Keratinocyte (primary cell): ENCODE measurements around the gene AIFM2. TPM values are rescaled to one million over a fixed set of nuclear protein-coding genes. Genes with fewer than 3 reads are reported as not detected.

Experiments used
- DNase-seq: peaks from one replicate; pipeline ENCODE4 v3.0.0-alpha.2; 2011; ENCODE audit warnings: low read depth, missing footprints, low spot score
- FAIRE-seq: peaks from 2 replicates; lab custom pipeline; 2011; peaks lifted over from hg19 to GRCh38; lab: Jason Lieb, UNC
- H2AFZ ChIP-seq: 2 replicates; pipeline ENCODE4 v1.6.0; 2012; ENCODE audit warnings: low read length, control low read depth, inconsistent platforms; ENCODE audit not compliant: control insufficient read depth
- H3K27ac ChIP-seq: 2 replicates; pipeline ENCODE4 v1.5.1; 2011; ENCODE audit warnings: low read length; ENCODE audit not compliant: control insufficient read depth, insufficient read depth
- H3K27me3 ChIP-seq: 3 replicates; pipeline ENCODE4 v1.6.0; 2011; ENCODE audit warnings: low read length; ENCODE audit not compliant: control insufficient read depth, insufficient read depth; ENCODE audit errors: extremely low read depth
- H3K36me3 ChIP-seq, 2 experiments: 2 replicates in 1 of 2; 3 replicates in 1 of 2; pipeline ENCODE4 v1.5.1; 2011; ENCODE audit warnings: low read length in 2 of 2, mild to moderate bottlenecking in 1 of 2; ENCODE audit not compliant: control insufficient read depth in 2 of 2, insufficient read depth in 2 of 2; ENCODE audit errors: extremely low read depth in 1 of 2
- H3K4me1 ChIP-seq: 3 replicates; pipeline ENCODE4 v1.5.1; 2011; ENCODE audit warnings: low read length; ENCODE audit not compliant: control insufficient read depth, insufficient read depth; ENCODE audit errors: extremely low read depth
- H3K4me2 ChIP-seq: 3 replicates; pipeline ENCODE4 v1.6.0; 2011; ENCODE audit warnings: low read depth, low read length; ENCODE audit not compliant: control insufficient read depth, insufficient read depth; ENCODE audit errors: extremely low read depth
- H3K4me3 ChIP-seq, 3 experiments: fragments of 200-600 bp in 1 of 3; sonication (generic) in 1 of 3; 2 replicates in 2 of 3; 3 replicates in 1 of 3; pipeline ENCODE4 v1.5.1; 2011 to 2016; ENCODE audit warnings: low read length in 3 of 3, mild to moderate bottlenecking in 3 of 3, control low read depth in 2 of 3, inconsistent platforms in 1 of 3, low read depth in 1 of 3, mixed read lengths in 1 of 3, mixed run types in 1 of 3, moderate library complexity in 1 of 3; ENCODE audit not compliant: control insufficient read depth in 2 of 3, insufficient read depth in 2 of 3; ENCODE audit errors: extremely low read depth in 1 of 3
- H3K79me2 ChIP-seq: 2 replicates; pipeline ENCODE4 v1.6.0; 2012; ENCODE audit warnings: low read length; ENCODE audit not compliant: control insufficient read depth, insufficient read depth
- H3K9ac ChIP-seq: 3 replicates; pipeline ENCODE4 v1.6.0; 2011; ENCODE audit warnings: low read length; ENCODE audit not compliant: control insufficient read depth, insufficient read depth; ENCODE audit errors: extremely low read depth
- H3K9me1 ChIP-seq: 3 replicates; pipeline ENCODE4 v1.6.0; 2011; ENCODE audit warnings: low read length; ENCODE audit not compliant: control insufficient read depth, insufficient read depth; ENCODE audit errors: extremely low read depth
- H3K9me3 ChIP-seq: 2 replicates; pipeline ENCODE4 v1.5.1; 2012; ENCODE audit warnings: low read depth, low read length; ENCODE audit not compliant: control insufficient read depth
- H4K20me1 ChIP-seq: 3 replicates; pipeline ENCODE4 v1.6.0; 2011; ENCODE audit warnings: low read length; ENCODE audit not compliant: control insufficient read depth, insufficient read depth; ENCODE audit errors: extremely low read depth
- EZH2 ChIP-seq: IDR thresholded peaks from one replicate; pipeline ENCODE4 v1.6.1; 2012; ENCODE audit warnings: inconsistent platforms, mild to moderate bottlenecking, low read length, moderate library complexity
- dilution Hi-C: fragments of 300-500 bp; cut with MboI; formaldehyde crosslinking; loops from one replicate; pipeline ENCODE4 v1.7.0; 2020; ENCODE audit warnings: low sequenced_read_pairs; ENCODE audit not compliant: extremely low pct_ligation_motif_present
- polyA plus RNA-seq, 5 experiments: library from polyadenylated mRNA; depleted of rRNA in 3 of 5; stranded (reverse) in 3 of 5; stranded (forward) in 1 of 5; unstranded in 1 of 5; fragments of >200 nt; gene quantifications; 1 replicate in 1 of 5; 2 replicates in 3 of 5; 3 replicates in 1 of 5; pipeline versions ENCODE4 v1.2.1 to v1.2.3, GENCODE V29; 2011 to 2012; ENCODE audit warnings: missing spikeins in 2 of 5, low read depth in 1 of 5, low replicate concordance in 1 of 5
- TF ChIP-seq, protein P1 (sequence below), 3 experiments: IDR thresholded peaks in 1 of 3; conservative IDR thresholded peaks in 1 of 3; optimal IDR thresholded peaks in 1 of 3; 2 replicates in 2 of 3; 3 replicates in 1 of 3; pipeline versions ENCODE3 to v1.5.1; 2011; ENCODE audit warnings: low read length in 3 of 3, mild to moderate bottlenecking in 3 of 3, moderate library complexity in 2 of 3, control low read depth in 1 of 3, inconsistent platforms in 1 of 3; ENCODE audit not compliant: insufficient read depth in 2 of 3; ENCODE audit errors: extremely low read depth in 1 of 3

Gene AIFM2
- polyA plus RNA-seq, 1 donor (not counting 4 experiments of a cell fraction or from before 2014, with no cell fraction given): 1.8 TPM

DNA sequence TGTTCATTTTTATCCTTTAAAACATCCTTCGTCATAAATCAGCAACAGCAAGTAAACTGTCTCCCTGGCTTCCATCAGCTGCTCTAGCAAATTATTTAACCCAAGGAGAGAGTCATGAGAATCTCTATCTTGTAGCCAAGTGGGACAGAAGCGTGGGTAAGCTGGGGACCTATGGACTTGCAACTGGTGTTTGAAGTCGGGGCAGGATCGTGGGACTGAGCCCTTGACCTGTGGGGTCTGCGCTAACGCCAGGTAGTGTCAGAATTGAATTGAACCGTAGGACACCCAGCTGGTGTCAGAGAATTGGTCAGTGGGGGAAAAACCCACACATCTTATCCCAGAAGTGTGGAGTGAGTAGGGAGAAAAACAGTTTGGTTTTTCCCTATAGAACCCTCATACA, 13.4 kb downstream of the AIFM2 start:
- H2AFZ ChIP-seq: no peak overlapping the region
- no peaks in the 10 kb centered on the region for H3K9me3 ChIP-seq
- no peak overlapping the region for H3K4me3 ChIP-seq
- H3K9ac ChIP-seq: no peak overlapping the region
- no peak overlapping the region for H3K4me2 ChIP-seq
- H3K9me1 ChIP-seq: peaks cover 2% of the 10 kb centered on the region
- FAIRE-seq (no peak), DNase-seq (no peak)
- no peaks in the 10 kb centered on the region for H4K20me1 ChIP-seq
- TF ChIP-seq, protein P1, sequence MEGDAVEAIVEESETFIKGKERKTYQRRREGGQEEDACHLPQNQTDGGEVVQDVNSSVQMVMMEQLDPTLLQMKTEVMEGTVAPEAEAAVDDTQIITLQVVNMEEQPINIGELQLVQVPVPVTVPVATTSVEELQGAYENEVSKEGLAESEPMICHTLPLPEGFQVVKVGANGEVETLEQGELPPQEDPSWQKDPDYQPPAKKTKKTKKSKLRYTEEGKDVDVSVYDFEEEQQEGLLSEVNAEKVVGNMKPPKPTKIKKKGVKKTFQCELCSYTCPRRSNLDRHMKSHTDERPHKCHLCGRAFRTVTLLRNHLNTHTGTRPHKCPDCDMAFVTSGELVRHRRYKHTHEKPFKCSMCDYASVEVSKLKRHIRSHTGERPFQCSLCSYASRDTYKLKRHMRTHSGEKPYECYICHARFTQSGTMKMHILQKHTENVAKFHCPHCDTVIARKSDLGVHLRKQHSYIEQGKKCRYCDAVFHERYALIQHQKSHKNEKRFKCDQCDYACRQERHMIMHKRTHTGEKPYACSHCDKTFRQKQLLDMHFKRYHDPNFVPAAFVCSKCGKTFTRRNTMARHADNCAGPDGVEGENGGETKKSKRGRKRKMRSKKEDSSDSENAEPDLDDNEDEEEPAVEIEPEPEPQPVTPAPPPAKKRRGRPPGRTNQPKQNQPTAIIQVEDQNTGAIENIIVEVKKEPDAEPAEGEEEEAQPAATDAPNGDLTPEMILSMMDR (optimal IDR thresholded peaks at IDR 0.05 in 1 of 3, IDR thresholded peaks at IDR 0.05 in 1 of 3, conservative IDR thresholded peaks at IDR 0.05 in 1 of 3; ENCODE audit: extremely low read depth in 1 of 3, insufficient read depth in 2 of 3, low read length in 3 of 3): no peak
- TF ChIP-seq EZH2: no peak
- no peak overlapping the region for H3K27ac ChIP-seq
- H3K27me3 ChIP-seq: no peaks in the 10 kb centered on the region
- no peaks in the 10 kb centered on the region for H3K36me3 ChIP-seq
- dilution Hi-C loops: no loop called here
- H3K4me1 ChIP-seq: no peaks in the 10 kb centered on the region
- H3K79me2 ChIP-seq: no peaks in the 10 kb centered on the region

DNA sequence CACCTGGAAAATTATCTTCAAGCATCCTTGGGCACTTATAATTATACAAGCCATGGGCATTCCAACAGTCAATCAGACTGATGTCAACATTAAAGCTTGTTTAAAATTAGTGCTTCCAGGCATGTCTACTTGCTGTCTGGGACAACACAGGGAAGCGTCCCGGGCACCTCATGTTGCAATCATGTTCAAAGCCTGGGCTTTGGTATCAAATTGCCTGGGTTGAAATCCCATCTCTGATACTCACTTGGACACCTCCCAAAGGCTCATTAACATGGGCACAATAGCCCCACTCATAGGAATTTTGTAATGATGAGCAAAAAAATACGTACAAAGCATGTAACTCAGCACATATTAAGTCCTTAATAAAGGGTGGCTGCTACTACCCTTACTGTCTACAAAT, 14.4 kb downstream of the AIFM2 start:
- no peaks in the 10 kb centered on the region for H4K20me1 ChIP-seq
- no peaks in the 10 kb centered on the region for H3K79me2 ChIP-seq
- H3K4me2 ChIP-seq: no peak overlapping the region
- dilution Hi-C loops: no loop called here
- H3K4me1 ChIP-seq: no peaks in the 10 kb centered on the region
- H2AFZ ChIP-seq: no peak overlapping the region
- H3K36me3 ChIP-seq: peaks cover 0 to 3% of the 10 kb centered on the region in 2 experiments
- H3K27me3 ChIP-seq: no peaks in the 10 kb centered on the region
- H3K9me3 ChIP-seq: no peaks in the 10 kb centered on the region
- FAIRE-seq (no peak), DNase-seq (no peak)
- no peak overlapping the region for H3K4me3 ChIP-seq
- no peak overlapping the region for H3K9ac ChIP-seq
- TF ChIP-seq, protein P1 (optimal IDR thresholded peaks at IDR 0.05 in 1 of 3, IDR thresholded peaks at IDR 0.05 in 1 of 3, conservative IDR thresholded peaks at IDR 0.05 in 1 of 3; ENCODE audit: extremely low read depth in 1 of 3, insufficient read depth in 2 of 3, low read length in 3 of 3): no peak
- no peak for TF ChIP-seq EZH2
- H3K9me1 ChIP-seq: peaks cover 2% of the 10 kb centered on the region
- H3K27ac ChIP-seq: no peak overlapping the region
